ENCODE measurements around the gene EML6. TPM values are rescaled to one million over a fixed set of nuclear protein-coding genes. Genes with fewer than 3 reads are reported as not detected.

EML6 gene
- total and polyA plus RNA-seq, 4 donors: 0.94 to 5.1 (median 2.0) TPM

GRCh38 chr2:54928719-54929118 lies 205.3 kb downstream of the EML6 start:
- TF ChIP-seq CTCF (IDR thresholded peaks at IDR 0.05; ENCODE audit: control extremely low read depth, extremely low read depth): no peak
- Histone ChIP-seq H3K9me3 (ENCODE audit: control insufficient read depth in 4 of 4, insufficient read depth in 3 of 4, low read length in 3 of 4) (peaks cover 0 to 4% (median 0%) of the 10 kb centered on the region in 4 donors), H3K36me3 (ENCODE audit: control insufficient read depth in 4 of 4, insufficient read depth in 4 of 4, low read length in 4 of 4) (no peaks in the 10 kb centered on the region), H3K9ac (ENCODE audit: insufficient read depth in 1 of 2, low read length in 2 of 2) (no peak overlapping the region), H3K27ac (ENCODE audit: low read depth in 1 of 2, low read length in 1 of 2) (no peak overlapping the region), H3K4me1 (ENCODE audit: control insufficient read depth in 5 of 5, insufficient read depth in 5 of 5, low read length in 5 of 5) (no peaks in the 10 kb centered on the region), H3K4me3 (no peak overlapping the region), H3K27me3 (ENCODE audit: control insufficient read depth in 3 of 3, insufficient read depth in 3 of 3, low read length in 2 of 3) (no peaks in the 10 kb centered on the region)
- DNase-seq (no peak), ATAC-seq (ENCODE audit: insufficient read depth, low FRiP score) (no peak)
- WGBS, 2 donors: 70 to 73% methylated on average over 4 of the region's 4 CpGs

DNA sequence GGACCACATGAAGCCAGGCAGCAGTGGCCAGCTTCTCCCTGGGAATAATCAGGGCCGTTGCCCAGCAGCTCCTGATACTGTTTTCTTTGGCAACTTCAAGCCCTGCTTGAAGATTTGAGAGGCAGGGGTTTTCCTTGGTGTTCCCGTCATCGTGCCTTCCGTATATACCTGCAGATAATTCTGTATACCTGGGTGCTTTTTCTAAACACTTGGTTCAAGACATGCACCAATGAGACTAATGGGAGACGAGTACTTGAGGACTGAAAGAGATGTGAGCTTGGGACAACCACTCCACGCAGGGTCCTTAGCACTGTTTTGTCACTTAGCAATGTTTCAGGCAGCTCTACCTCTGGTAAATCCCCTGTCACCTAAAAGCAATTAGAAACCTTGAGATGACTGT lies 208.0 kb downstream of the EML6 start:
- H3K9ac ChIP-seq (ENCODE audit: insufficient read depth in 1 of 2, low read length in 2 of 2): no peak overlapping the region
- TF ChIP-seq CTCF (IDR thresholded peaks at IDR 0.05; ENCODE audit: control extremely low read depth, extremely low read depth): no peak
- H3K9me3 ChIP-seq (ENCODE audit: control insufficient read depth in 4 of 4, insufficient read depth in 3 of 4, low read length in 3 of 4): peaks cover 0 to 4% (median 0%) of the 10 kb centered on the region in 4 donors
- no peaks in the 10 kb centered on the region for H3K36me3 ChIP-seq (ENCODE audit: control insufficient read depth in 4 of 4, insufficient read depth in 4 of 4, low read length in 4 of 4)
- ATAC-seq (ENCODE audit: insufficient read depth, low FRiP score): no peak
- WGBS, 2 donors: 69 to 87% methylated on average over 6 of the region's 6 CpGs
- H3K4me3 ChIP-seq: no peak overlapping the region
- no peak for DNase-seq
- H3K4me1 ChIP-seq (ENCODE audit: control insufficient read depth in 5 of 5, insufficient read depth in 5 of 5, low read length in 5 of 5): no peaks in the 10 kb centered on the region
- no peaks in the 10 kb centered on the region for H3K27me3 ChIP-seq (ENCODE audit: control insufficient read depth in 3 of 3, insufficient read depth in 3 of 3, low read length in 2 of 3)
- no peak overlapping the region for H3K27ac ChIP-seq (ENCODE audit: low read depth in 1 of 2, low read length in 1 of 2)

- no peak for TF ChIP-seq CTCF (IDR thresholded peaks at IDR 0.05; ENCODE audit: control extremely low read depth, extremely low read depth)
- Histone ChIP-seq H3K36me3 (ENCODE audit: control insufficient read depth in 4 of 4, insufficient read depth in 4 of 4, low read length in 4 of 4) (no peaks in the 10 kb centered on the region), H3K4me3 (no peak overlapping the region), H3K4me1 (ENCODE audit: control insufficient read depth in 5 of 5, insufficient read depth in 5 of 5, low read length in 5 of 5) (no peaks in the 10 kb centered on the region), H3K27ac (ENCODE audit: low read depth in 1 of 2, low read length in 1 of 2) (no peak overlapping the region), H3K9me3 (ENCODE audit: control insufficient read depth in 4 of 4, insufficient read depth in 3 of 4, low read length in 3 of 4) (peaks cover 0 to 5% (median 3%) of the 10 kb centered on the region in 4 donors), H3K27me3 (ENCODE audit: control insufficient read depth in 3 of 3, insufficient read depth in 3 of 3, low read length in 2 of 3) (no peaks in the 10 kb centered on the region), H3K9ac (ENCODE audit: insufficient read depth in 1 of 2, low read length in 2 of 2) (no peak overlapping the region)
- 93 to 96% methylated on average over 4 of the region's 4 CpGs for WGBS, 2 donors
- DNase-seq: no peak
- no peak for ATAC-seq (ENCODE audit: insufficient read depth, low FRiP score)
Observed at GRCh38 chr2:54935389-54935788, 211.9 kb downstream of the EML6 start.

DNA sequence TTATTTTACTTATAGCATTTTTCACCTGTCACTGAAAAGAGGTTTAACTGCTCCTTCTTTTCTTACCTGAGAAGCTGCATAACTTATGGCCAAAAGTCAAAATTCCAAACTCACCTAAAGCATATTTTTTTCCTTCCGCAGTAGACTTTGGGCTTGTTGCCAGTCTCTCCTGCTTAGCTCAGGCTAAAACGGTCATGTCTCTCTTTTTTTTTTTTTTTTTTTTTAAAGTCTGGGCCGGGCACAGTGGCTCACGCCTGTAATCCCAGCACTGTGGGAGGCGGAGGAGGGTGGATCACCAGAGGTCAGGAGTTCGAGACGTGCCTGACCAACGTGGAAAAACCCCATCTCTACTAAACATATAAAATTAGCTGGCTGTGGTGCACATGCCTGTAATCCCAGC lies 213.3 kb downstream of the EML6 start:
- ATAC-seq (ENCODE audit: insufficient read depth, low FRiP score) (no peak), DNase-seq (no peak)
- no peaks in the 10 kb centered on the region for H3K36me3 ChIP-seq (ENCODE audit: control insufficient read depth in 4 of 4, insufficient read depth in 4 of 4, low read length in 4 of 4)
- no peaks in the 10 kb centered on the region for H3K27me3 ChIP-seq (ENCODE audit: control insufficient read depth in 3 of 3, insufficient read depth in 3 of 3, low read length in 2 of 3)
- no peak overlapping the region for H3K4me3 ChIP-seq
- no peak for TF ChIP-seq CTCF (IDR thresholded peaks at IDR 0.05; ENCODE audit: control extremely low read depth, extremely low read depth)
- no peak overlapping the region for H3K27ac ChIP-seq (ENCODE audit: low read depth in 1 of 2, low read length in 1 of 2)
- no peak overlapping the region for H3K9ac ChIP-seq (ENCODE audit: insufficient read depth in 1 of 2, low read length in 2 of 2)
- H3K9me3 ChIP-seq (ENCODE audit: control insufficient read depth in 4 of 4, insufficient read depth in 3 of 4, low read length in 3 of 4): peaks cover 0 to 5% (median 3%) of the 10 kb centered on the region in 4 donors
- WGBS, 2 donors: 78 to 88% methylated on average over 8 of the region's 8 CpGs
- H3K4me1 ChIP-seq (ENCODE audit: control insufficient read depth in 5 of 5, insufficient read depth in 5 of 5, low read length in 5 of 5): no peaks in the 10 kb centered on the region
